Peyer's patch (tissue), 4 donors: ENCODE results near the gene EPHA7. TPM values are rescaled to one million over a fixed set of nuclear protein-coding genes. Genes with fewer than 3 reads are reported as not detected.

Experiments
- DNase-seq, 3 donors: peaks; one replicate each; pipeline ENCODE4 v3.0.0-alpha.2; 2017 to 2019
- H3K27ac ChIP-seq, 4 donors: fragments of 200-600 bp; sonication (generic); one replicate each; pipeline ENCODE4 v1.5.1; 2016 to 2019
- H3K27me3 ChIP-seq, 2 donors: fragments of 200-600 bp; sonication (generic); one replicate each; pipeline ENCODE4 v1.5.1; 2019
- H3K36me3 ChIP-seq, 3 donors: fragments of 200-600 bp; sonication (generic); one replicate each; pipeline ENCODE4 v1.5.1; 2016 to 2019
- H3K4me1 ChIP-seq, 4 donors: fragments of 200-600 bp; sonication (generic); one replicate each; pipeline ENCODE4 v1.5.1; 2016 to 2019
- H3K4me3 ChIP-seq, 4 donors: fragments of 200-600 bp; sonication (generic); 1 replicate in 3 of 4; 2 replicates in 1 of 4; pipeline ENCODE4 v1.5.1; 2016 to 2019; ENCODE audit warnings: mild to moderate bottlenecking in 1 of 4
- H3K9me3 ChIP-seq, 4 donors: fragments of 200-600 bp; sonication (generic); one replicate each; pipeline ENCODE4 v1.5.1; 2016 to 2019; ENCODE audit warnings: mild to moderate bottlenecking in 1 of 4
- POLR2A ChIP-seq, 2 donors: fragments of 450-650 bp; IDR thresholded peaks; one replicate each; pipeline ENCODE4 v1.5.1; 2017; ENCODE audit warnings: antibody characterized with exemption in 2 of 2, mild to moderate bottlenecking in 2 of 2, moderate library complexity in 2 of 2
- total RNA-seq, 4 donors: library from RNA; depleted of rRNA; stranded (reverse); fragments of >200 nt; gene quantifications; one replicate each; pipeline ENCODE4 v1.1.0, GENCODE V29; 2016
- TF ChIP-seq, protein P1 (sequence below), 6 experiments: fragments of 450-650 bp in 4 of 6; fragments of 200-600 bp in 2 of 6; sonication (generic) in 1 of 6; IDR thresholded peaks; one replicate each; pipeline ENCODE4 v1.5.1; 2017 to 2019; ENCODE audit warnings: antibody characterized with exemption in 6 of 6, mild to moderate bottlenecking in 3 of 6, moderate library complexity in 1 of 6

Gene EPHA7
- total RNA-seq, 4 donors from 2014 or later = 1.5 to 6.6 (median 3.9) TPM; not detected in 1

DNA sequence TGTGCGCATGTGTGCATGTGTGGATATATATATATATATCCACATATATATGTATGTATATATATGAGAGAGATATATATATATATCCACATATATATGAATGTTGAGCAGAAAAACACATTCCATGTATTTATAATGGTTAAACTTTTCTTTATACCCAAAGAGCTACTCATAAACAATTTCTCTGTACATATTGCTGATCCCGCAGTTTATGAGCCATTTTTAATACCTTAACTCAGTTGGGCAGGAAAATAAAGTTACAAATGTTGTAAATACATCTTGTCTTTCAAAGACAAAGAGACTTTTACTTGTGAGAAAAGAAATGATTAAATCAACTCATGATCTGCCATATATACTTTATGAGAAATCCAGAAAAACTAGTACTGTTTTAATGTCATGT lies 18.1 kb upstream of the EPHA7 start:
- no peaks in the 10 kb centered on the region for H3K27me3 ChIP-seq
- TF ChIP-seq POLR2A (IDR thresholded peaks at IDR 0.05) = no peak
- TF ChIP-seq, protein P1, sequence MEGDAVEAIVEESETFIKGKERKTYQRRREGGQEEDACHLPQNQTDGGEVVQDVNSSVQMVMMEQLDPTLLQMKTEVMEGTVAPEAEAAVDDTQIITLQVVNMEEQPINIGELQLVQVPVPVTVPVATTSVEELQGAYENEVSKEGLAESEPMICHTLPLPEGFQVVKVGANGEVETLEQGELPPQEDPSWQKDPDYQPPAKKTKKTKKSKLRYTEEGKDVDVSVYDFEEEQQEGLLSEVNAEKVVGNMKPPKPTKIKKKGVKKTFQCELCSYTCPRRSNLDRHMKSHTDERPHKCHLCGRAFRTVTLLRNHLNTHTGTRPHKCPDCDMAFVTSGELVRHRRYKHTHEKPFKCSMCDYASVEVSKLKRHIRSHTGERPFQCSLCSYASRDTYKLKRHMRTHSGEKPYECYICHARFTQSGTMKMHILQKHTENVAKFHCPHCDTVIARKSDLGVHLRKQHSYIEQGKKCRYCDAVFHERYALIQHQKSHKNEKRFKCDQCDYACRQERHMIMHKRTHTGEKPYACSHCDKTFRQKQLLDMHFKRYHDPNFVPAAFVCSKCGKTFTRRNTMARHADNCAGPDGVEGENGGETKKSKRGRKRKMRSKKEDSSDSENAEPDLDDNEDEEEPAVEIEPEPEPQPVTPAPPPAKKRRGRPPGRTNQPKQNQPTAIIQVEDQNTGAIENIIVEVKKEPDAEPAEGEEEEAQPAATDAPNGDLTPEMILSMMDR (IDR thresholded peaks at IDR 0.05) = no peak
- no peak overlapping the region for H3K27ac ChIP-seq
- no peak for DNase-seq
- no peaks in the 10 kb centered on the region for H3K4me1 ChIP-seq
- no peaks in the 10 kb centered on the region for H3K36me3 ChIP-seq
- H3K9me3 ChIP-seq = no peaks in the 10 kb centered on the region
- H3K4me3 ChIP-seq = no peak overlapping the region

DNA sequence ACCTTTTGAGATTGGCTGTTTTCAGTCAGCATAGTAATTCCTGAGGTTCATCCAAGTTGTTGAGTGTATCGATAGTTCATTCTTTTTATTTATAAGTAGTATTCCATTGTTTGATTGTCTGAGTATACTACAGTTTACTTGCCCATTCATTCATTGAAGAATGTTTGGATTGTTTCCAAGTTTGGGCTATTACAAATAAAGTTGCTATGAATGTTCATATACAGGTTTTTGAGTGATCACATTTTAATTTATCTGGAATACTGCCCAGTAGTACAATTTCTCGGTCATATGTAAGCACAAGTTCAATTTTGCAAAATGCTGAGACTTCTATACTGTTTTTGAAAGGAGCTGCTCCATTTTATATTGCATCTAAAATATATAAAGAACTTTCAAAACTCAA lies 14.2 kb upstream of the EPHA7 start:
- Histone ChIP-seq H3K27ac (no peak overlapping the region), H3K27me3 (no peaks in the 10 kb centered on the region), H3K4me3 (no peak overlapping the region), H3K36me3 (no peaks in the 10 kb centered on the region), H3K9me3 (no peaks in the 10 kb centered on the region), H3K4me1 (no peaks in the 10 kb centered on the region)
- no peak for DNase-seq
- no peak for TF ChIP-seq POLR2A (IDR thresholded peaks at IDR 0.05)
- TF ChIP-seq, protein P1 (IDR thresholded peaks at IDR 0.05) = no peak

DNA sequence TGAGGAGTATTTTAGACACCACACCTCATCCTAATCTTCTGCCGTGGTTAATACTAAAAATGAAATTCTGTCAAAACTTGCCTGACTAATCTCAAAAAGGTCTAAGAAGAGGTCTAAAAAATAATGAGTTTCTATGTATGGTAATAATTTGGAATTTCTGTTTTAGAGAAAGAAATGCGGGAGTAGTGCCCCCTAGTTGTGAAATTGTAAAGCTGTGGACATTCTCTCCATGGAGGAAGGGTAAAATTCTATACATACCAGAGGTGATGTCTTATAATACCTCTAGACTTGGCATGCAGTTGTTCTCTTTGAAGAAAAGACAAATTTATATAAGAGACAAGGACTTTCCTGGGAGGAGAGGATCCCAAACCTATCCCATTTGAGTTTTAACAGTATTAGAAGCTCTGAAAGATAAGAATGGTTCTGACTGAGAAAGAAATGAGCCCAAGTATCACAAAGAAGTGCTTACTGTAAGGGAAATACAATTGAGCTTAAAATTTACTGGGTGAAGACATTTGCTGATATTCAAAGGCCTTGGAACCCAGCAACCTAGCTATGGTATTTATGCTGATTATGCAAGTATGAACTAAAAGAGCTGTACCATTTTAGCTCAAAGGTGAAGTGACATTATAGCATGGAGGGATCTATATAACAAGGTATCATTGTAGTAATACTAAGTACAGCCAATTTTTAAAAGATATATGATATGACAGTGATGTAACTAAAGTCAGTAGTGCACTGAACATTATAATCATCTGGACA lies 5.1 kb upstream of the EPHA7 start:
- Histone ChIP-seq H3K9me3 (no peaks in the 10 kb centered on the region), H3K4me3 (no peak overlapping the region), H3K36me3 (no peaks in the 10 kb centered on the region), H3K27ac (no peak overlapping the region), H3K4me1 (peaks cover 0 to 5% (median 0%) of the 10 kb centered on the region in 4 donors), H3K27me3 (no peaks in the 10 kb centered on the region)
- TF ChIP-seq, protein P1 (IDR thresholded peaks at IDR 0.05) = peak in 4 of 6 experiments; percentile 21 to 40 (median 34)
- no peak for TF ChIP-seq POLR2A (IDR thresholded peaks at IDR 0.05)
- no peak for DNase-seq

DNA sequence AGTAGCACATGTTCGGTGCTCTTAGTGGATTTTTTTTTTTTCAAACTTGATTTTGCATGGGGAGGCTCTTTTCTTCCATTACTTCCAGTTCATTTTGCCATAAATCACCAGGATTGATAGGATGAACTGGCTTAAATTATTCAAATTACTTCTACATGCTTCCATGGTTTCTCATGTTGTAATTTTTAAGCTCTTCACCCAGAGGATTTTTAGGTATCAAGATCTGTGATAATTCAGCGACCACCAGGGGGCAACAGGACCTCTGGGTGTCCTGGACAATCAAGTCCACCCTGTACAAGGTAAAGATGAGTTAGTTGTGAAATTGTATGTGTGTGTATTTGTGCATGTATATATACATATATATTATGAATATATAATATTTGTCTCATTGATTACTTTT lies 4.2 kb upstream of the EPHA7 start:
- no peak for DNase-seq
- TF ChIP-seq, protein P1 (IDR thresholded peaks at IDR 0.05) = peak in 3 of 6 experiments; percentile 10 to 20 (median 13)
- TF ChIP-seq POLR2A (IDR thresholded peaks at IDR 0.05) = no peak
- Histone ChIP-seq H3K27ac (no peak overlapping the region), H3K36me3 (no peaks in the 10 kb centered on the region), H3K4me1 (peaks cover 0 to 14% (median 0%) of the 10 kb centered on the region in 4 donors), H3K9me3 (no peaks in the 10 kb centered on the region), H3K4me3 (no peak overlapping the region), H3K27me3 (peaks cover 0 to 3% of the 10 kb centered on the region in 2 donors)

DNA sequence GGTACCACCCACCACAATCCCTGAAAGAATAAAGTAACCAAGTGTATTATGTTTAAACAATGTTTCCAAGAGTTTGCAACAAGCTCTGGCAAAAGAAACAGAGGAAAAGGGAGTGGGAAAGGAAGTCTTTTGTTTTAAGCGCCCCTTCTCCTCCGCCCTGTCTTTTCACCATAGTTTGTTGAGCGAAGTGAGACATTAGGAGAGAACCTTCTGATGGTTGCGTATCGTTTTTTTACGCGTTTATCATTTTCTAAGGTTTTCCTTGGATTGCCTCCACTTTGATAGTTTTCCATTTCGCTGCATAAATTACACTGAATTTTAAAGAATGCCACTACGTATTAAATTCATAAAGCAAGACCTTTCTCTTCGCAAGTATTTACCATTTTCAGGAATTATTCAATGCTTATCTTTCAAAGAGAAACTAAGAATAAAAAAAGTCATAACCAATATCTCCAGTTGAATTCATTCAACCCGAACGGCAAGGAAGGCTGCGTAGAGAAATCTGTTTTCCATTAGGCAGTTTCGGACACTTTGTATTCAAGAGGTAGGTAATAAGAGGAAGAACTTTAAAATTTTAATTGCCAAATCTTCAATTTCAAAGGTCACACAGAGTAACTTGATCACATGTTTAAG lies 920 bp upstream of the EPHA7 start:
- H3K27ac ChIP-seq = peak overlapping the region in 1 of 4 donors; percentile 36
- peaks cover 0 to 36% (median 0%) of the 10 kb centered on the region in 4 donors for H3K4me1 ChIP-seq
- H3K4me3 ChIP-seq = peak overlapping the region in 3 of 4 donors; percentile 7 to 55 (median 51)
- H3K9me3 ChIP-seq = no peaks in the 10 kb centered on the region
- no peaks in the 10 kb centered on the region for H3K36me3 ChIP-seq
- TF ChIP-seq, protein P1 (IDR thresholded peaks at IDR 0.05) = no peak
- TF ChIP-seq POLR2A (IDR thresholded peaks at IDR 0.05) = no peak
- H3K27me3 ChIP-seq = peaks cover 0 to 21% of the 10 kb centered on the region in 2 donors
- no peak for DNase-seq
